Glutamatergic neuron (in vitro differentiated cells): ENCODE results near the gene TOX2. TPM values are rescaled to one million over a fixed set of nuclear protein-coding genes. Genes with fewer than 3 reads are reported as not detected.

Experiments used
- DNase-seq: peaks from one replicate; pipeline ENCODE4 v3.0.0; 2022
- H3K27ac Mint-ChIP-seq: one replicate; pipeline ENCODE4 v1.8.0; 2020; ENCODE audit warnings: mild to moderate bottlenecking, mixed read lengths, inconsistent platforms; ENCODE audit not compliant: unreplicated experiment
- H3K27me3 Mint-ChIP-seq: one replicate; pipeline ENCODE4 v1.8.0; 2020; ENCODE audit warnings: mild to moderate bottlenecking, moderate library complexity, mixed read lengths, inconsistent platforms; ENCODE audit not compliant: unreplicated experiment
- H3K36me3 Mint-ChIP-seq: one replicate; pipeline ENCODE4 v1.8.0; 2020; ENCODE audit warnings: mild to moderate bottlenecking, mixed read lengths, inconsistent platforms; ENCODE audit not compliant: unreplicated experiment
- H3K4me1 Mint-ChIP-seq: one replicate; pipeline ENCODE4 v1.8.0; 2020; ENCODE audit warnings: mild to moderate bottlenecking, low read depth, mixed read lengths, inconsistent platforms; ENCODE audit not compliant: unreplicated experiment
- H3K4me3 Mint-ChIP-seq: one replicate; pipeline ENCODE4 v1.8.0; 2020; ENCODE audit warnings: mild to moderate bottlenecking, mixed read lengths, inconsistent platforms; ENCODE audit not compliant: unreplicated experiment
- H3K9me3 Mint-ChIP-seq: one replicate; pipeline ENCODE4 v1.8.0; 2020; ENCODE audit warnings: mild to moderate bottlenecking, moderate library complexity, mixed read lengths, inconsistent platforms; ENCODE audit not compliant: unreplicated experiment
- total RNA-seq: library from RNA; stranded (reverse); fragmentation: NEBNext Ultra II Directional; extraction: Animal tissue kit (Norgen Biotek cat#: 25700); gene quantifications from one replicate; pipeline ENCODE4 v1.2.1, GENCODE V29; 2021; ENCODE audit not compliant: unreplicated experiment
- TF ChIP-seq, protein P1 (sequence below): fragments of 200-600 bp; sonication (generic); IDR thresholded peaks from one replicate; pipeline ENCODE4 v1.5.0; 2021; ENCODE audit not compliant: partially characterized antibody, unreplicated experiment

Gene TOX2
- total RNA-seq, 1 donor from 2014 or later = 11.0 TPM

DNA sequence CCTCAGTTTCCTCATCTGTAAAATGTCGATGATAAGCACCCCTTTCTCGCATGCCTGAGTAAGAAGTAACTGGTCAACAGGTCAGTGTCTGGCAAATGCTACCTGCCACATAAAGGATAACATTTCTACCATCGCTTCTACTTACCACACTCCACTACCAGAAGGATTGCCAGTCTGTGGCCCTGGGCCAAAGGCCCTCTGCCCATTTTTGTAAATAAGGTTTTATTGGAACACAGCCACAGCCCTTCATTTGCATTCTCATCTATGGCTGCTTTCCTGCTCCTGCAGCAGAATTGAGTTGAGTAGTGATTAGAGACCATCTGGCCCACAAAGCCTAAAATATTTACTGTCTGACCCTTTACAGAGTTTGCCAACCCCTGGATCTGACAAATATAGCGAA is 121.8 kb downstream of the TOX2 start:
- Mint-ChIP-seq H3K4me1 (peaks cover 49% of the 10 kb centered on the region), H3K9me3 (peaks cover 30% of the 10 kb centered on the region), H3K27me3 (peaks cover 23% of the 10 kb centered on the region), H3K27ac (no peak overlapping the region), H3K36me3 (peaks cover 7% of the 10 kb centered on the region), H3K4me3 (no peak overlapping the region)
- no peak for DNase-seq
- TF ChIP-seq, protein P1, sequence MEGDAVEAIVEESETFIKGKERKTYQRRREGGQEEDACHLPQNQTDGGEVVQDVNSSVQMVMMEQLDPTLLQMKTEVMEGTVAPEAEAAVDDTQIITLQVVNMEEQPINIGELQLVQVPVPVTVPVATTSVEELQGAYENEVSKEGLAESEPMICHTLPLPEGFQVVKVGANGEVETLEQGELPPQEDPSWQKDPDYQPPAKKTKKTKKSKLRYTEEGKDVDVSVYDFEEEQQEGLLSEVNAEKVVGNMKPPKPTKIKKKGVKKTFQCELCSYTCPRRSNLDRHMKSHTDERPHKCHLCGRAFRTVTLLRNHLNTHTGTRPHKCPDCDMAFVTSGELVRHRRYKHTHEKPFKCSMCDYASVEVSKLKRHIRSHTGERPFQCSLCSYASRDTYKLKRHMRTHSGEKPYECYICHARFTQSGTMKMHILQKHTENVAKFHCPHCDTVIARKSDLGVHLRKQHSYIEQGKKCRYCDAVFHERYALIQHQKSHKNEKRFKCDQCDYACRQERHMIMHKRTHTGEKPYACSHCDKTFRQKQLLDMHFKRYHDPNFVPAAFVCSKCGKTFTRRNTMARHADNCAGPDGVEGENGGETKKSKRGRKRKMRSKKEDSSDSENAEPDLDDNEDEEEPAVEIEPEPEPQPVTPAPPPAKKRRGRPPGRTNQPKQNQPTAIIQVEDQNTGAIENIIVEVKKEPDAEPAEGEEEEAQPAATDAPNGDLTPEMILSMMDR = no peak

DNA sequence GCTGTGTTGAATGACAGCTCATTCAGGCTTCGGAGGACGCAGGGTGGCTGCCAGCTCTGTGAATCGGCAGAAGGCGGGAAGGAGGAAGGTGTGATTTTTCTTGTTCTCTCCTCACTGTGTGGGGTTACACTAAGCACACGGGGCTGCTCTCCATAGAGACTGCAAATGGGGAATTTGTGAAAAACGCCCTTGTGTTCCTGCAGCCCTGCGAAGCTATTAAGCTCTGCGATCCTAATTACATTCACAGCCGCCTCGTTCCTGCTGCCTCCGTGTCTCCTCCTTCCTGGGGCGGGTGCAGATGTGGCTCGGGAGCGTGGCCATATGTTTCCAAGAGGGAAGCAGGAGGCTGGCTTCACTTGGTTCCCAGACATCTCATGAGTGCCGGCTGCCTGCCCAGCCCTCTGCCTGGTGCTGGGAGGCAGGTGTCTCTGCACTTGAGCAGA is 124.0 kb downstream of the TOX2 start:
- TF ChIP-seq, protein P1 = no peak
- Mint-ChIP-seq H3K27me3 (peaks cover 21% of the 10 kb centered on the region), H3K9me3 (peaks cover 29% of the 10 kb centered on the region), H3K36me3 (peaks cover 7% of the 10 kb centered on the region), H3K4me1 (peaks cover 44% of the 10 kb centered on the region), H3K27ac (peak overlapping the region; percentile 98), H3K4me3 (peak overlapping the region; percentile 72)
- peak; percentile 88 for DNase-seq

DNA sequence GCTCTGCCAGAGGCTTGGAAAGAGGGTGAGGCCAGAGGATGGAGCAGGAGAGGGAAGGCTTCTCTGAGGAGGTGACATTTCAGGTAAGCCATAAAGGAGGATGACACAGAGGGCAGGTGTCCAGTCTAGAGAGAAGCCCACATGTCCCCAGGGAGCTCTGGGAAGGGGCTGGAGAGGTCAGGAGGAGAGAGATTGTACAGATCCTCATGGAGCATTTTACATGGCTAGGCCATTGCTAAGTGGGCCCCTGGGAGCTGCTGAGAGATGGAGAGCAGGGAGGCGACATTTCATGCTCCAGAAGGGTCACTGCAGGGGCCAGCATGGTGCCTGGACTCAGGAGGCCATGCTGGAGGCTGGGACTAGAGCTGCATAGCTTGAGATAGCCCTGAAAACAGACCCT is 124.5 kb downstream of the TOX2 start:
- TF ChIP-seq, protein P1 = no peak
- Mint-ChIP-seq H3K27ac (peak overlapping the region; percentile 98), H3K27me3 (peaks cover 24% of the 10 kb centered on the region)

GRCh38 chr20:44039741-44040140 is 125.1 kb downstream of the TOX2 start:
- H3K4me1 Mint-ChIP-seq = peaks cover 44% of the 10 kb centered on the region
- H3K27me3 Mint-ChIP-seq = peaks cover 22% of the 10 kb centered on the region
- peaks cover 6% of the 10 kb centered on the region for H3K36me3 Mint-ChIP-seq
- H3K9me3 Mint-ChIP-seq = peaks cover 28% of the 10 kb centered on the region
- no peak for DNase-seq
- H3K27ac Mint-ChIP-seq = peak overlapping the region; percentile 98
- H3K4me3 Mint-ChIP-seq = peak overlapping the region; percentile 72
- TF ChIP-seq, protein P1 = no peak

More for the DNA sequence above, 124.5 kb downstream of the TOX2 start:
- peak overlapping the region; percentile 72 for H3K4me3 Mint-ChIP-seq
- peaks cover 7% of the 10 kb centered on the region for H3K36me3 Mint-ChIP-seq
- DNase-seq = peak; percentile 79
- H3K9me3 Mint-ChIP-seq = peaks cover 29% of the 10 kb centered on the region
- peaks cover 44% of the 10 kb centered on the region for H3K4me1 Mint-ChIP-seq

DNA sequence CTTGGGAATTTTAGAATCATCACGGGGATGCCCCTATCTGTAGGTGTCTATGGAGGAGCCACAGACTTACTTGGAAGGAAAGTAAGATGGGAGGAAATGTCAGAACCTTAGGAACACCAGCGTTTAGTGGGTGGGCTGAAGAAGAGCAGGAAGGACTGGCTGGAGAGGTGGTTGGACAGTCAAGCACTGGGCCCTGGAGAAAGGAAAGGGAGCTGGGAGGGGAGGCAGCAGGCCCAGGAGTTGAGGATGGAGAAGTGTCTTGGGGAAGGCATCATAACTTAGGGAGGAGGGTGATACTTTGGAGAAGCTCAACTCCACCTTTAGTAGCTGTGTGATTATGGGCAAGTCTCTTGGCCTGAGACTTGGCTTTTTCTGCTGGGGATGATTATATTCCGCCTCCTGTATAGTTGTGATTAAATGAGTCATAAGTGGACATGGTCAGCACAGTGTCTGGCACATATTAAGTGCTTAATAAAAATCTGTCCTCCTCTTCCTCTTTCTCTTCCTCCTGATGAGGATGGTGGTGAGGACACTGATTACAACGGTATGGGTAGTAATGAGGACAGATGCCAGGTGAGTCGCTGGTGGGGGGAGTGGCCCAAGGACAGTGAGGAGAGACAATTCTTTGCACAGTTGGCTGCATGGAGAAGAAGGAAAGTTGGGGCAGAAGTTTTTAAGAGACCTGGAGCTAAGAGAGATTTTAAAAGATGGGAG is 125.7 kb downstream of the TOX2 start:
- Mint-ChIP-seq H3K4me3 (no peak overlapping the region), H3K27me3 (peaks cover 19% of the 10 kb centered on the region), H3K9me3 (peaks cover 26% of the 10 kb centered on the region), H3K36me3 (no peaks in the 10 kb centered on the region), H3K27ac (peak overlapping the region; percentile 5), H3K4me1 (peaks cover 39% of the 10 kb centered on the region)
- DNase-seq = no peak
- TF ChIP-seq, protein P1 = no peak
